Limb (tissue), 2 donors: ENCODE measurements around the gene CENPP.
"Not testable (repeated sequence)": the region's sequence is repeated elsewhere in the genome, so short reads cannot be mapped to it uniquely, and the experiment has no call there.

Experiments
- DNase-seq, 2 donors: peaks; one replicate each; pipeline ENCODE4 v3.0.0-alpha.2; 2016; ENCODE audit errors: extremely low spot score in 2 of 2

CENPP gene

GRCh38 chr9:92592946-92593861 is 267.5 kb downstream of the CENPP start:
- no peak for DNase-seq

- not testable (repeated sequence) for DNase-seq
These were observed 269.3 kb downstream of the CENPP start for GRCh38 chr9:92595075-92595474.

GRCh38 chr9:92595930-92596329 is 270.2 kb downstream of the CENPP start:
- DNase-seq: no peak

GRCh38 chr9:92598382-92598781 is 272.6 kb downstream of the CENPP start:
- no peak for DNase-seq

GRCh38 chr9:92599938-92600461 is 274.2 kb downstream of the CENPP start:
- no peak for DNase-seq

GRCh38 chr9:92600462-92601261 is 274.9 kb downstream of the CENPP start:
- DNase-seq: no peak

- DNase-seq: no peak
These were observed 275.7 kb downstream of the CENPP start for GRCh38 chr9:92601451-92601850.

GRCh38 chr9:92602413-92602812 is 276.7 kb downstream of the CENPP start:
- no peak for DNase-seq

GRCh38 chr9:92603100-92603499 is 277.3 kb downstream of the CENPP start:
- no peak for DNase-seq

GRCh38 chr9:92603990-92604389 is 278.2 kb downstream of the CENPP start:
- DNase-seq: no peak

- no peak for DNase-seq
These were observed 279.5 kb downstream of the CENPP start for GRCh38 chr9:92605224-92605623.

GRCh38 chr9:92607088-92607487 is 281.3 kb downstream of the CENPP start:
- DNase-seq: peak in 1 of 2 donors; percentile 44

GRCh38 chr9:92607773-92608172 is 282.0 kb downstream of the CENPP start:
- peak; percentile 71 to 74 for DNase-seq

GRCh38 chr9:92608241-92608908 is 282.6 kb downstream of the CENPP start:
- DNase-seq: no peak

- DNase-seq: peak; percentile 55 to 68
These were observed 283.2 kb downstream of the CENPP start for GRCh38 chr9:92608909-92609445.

GRCh38 chr9:92610470-92611420 is 285.0 kb downstream of the CENPP start:
- DNase-seq: no peak

GRCh38 chr9:92611621-92612285 is 286.0 kb downstream of the CENPP start:
- DNase-seq: peak in 1 of 2 donors; percentile 60

GRCh38 chr9:92612292-92612691 is 286.5 kb downstream of the CENPP start:
- no peak for DNase-seq

- DNase-seq: no peak
These were observed 287.1 kb downstream of the CENPP start for GRCh38 chr9:92612816-92613215.
